ENCODE results near the gene SH3D19. TPM values are rescaled to one million over a fixed set of nuclear protein-coding genes. Genes with fewer than 3 reads are reported as not detected.

Gene SH3D19
- total RNA-seq, 2 donors from 2014 or later = 107 to 118 TPM

- no peaks in the 10 kb centered on the region for H3K9me3 ChIP-seq
- peak overlapping the region; percentile 61 to 65 for H3K27ac ChIP-seq
- H3K4me1 ChIP-seq = peaks cover 0 to 27% of the 10 kb centered on the region in 2 donors
- no peak for DNase-seq (ENCODE audit: low spot score)
- no peaks in the 10 kb centered on the region for H3K27me3 ChIP-seq
- H3K36me3 ChIP-seq = no peaks in the 10 kb centered on the region
- peak overlapping the region in 1 of 2 donors; percentile 42 for H3K4me3 ChIP-seq
- no peak for TF ChIP-seq CTCF (IDR thresholded peaks at IDR 0.05)
These were observed 97.0 kb downstream of the SH3D19 start for GRCh38 chr4:151228189-151229119.

GRCh38 chr4:151227731-151228130, 97.7 kb downstream of the SH3D19 start:
- H3K27me3 ChIP-seq = no peaks in the 10 kb centered on the region
- no peaks in the 10 kb centered on the region for H3K36me3 ChIP-seq
- DNase-seq (ENCODE audit: low spot score) = peak; percentile 86
- peak overlapping the region; percentile 61 to 65 for H3K27ac ChIP-seq
- peak overlapping the region; percentile 27 to 42 for H3K4me3 ChIP-seq
- peaks cover 0 to 23% of the 10 kb centered on the region in 2 donors for H3K4me1 ChIP-seq
- H3K9me3 ChIP-seq = no peaks in the 10 kb centered on the region
- TF ChIP-seq CTCF (IDR thresholded peaks at IDR 0.05) = no peak

- no peaks in the 10 kb centered on the region for H3K27me3 ChIP-seq
- DNase-seq (ENCODE audit: low spot score) = no peak
- H3K4me3 ChIP-seq = peak overlapping the region; percentile 27 to 42
- no peaks in the 10 kb centered on the region for H3K9me3 ChIP-seq
- no peak for TF ChIP-seq CTCF (IDR thresholded peaks at IDR 0.05)
- H3K27ac ChIP-seq = peak overlapping the region; percentile 61 to 65
- no peaks in the 10 kb centered on the region for H3K36me3 ChIP-seq
- H3K4me1 ChIP-seq = peaks cover 0 to 17% of the 10 kb centered on the region in 2 donors
These were observed 98.2 kb downstream of the SH3D19 start for GRCh38 chr4:151227172-151227571.

GRCh38 chr4:151226004-151226932, 99.1 kb downstream of the SH3D19 start:
- H3K27ac ChIP-seq = peak overlapping the region; percentile 61 to 65
- H3K27me3 ChIP-seq = no peaks in the 10 kb centered on the region
- H3K36me3 ChIP-seq = no peaks in the 10 kb centered on the region
- H3K4me3 ChIP-seq = peak overlapping the region; percentile 25 to 42
- H3K9me3 ChIP-seq = no peaks in the 10 kb centered on the region
- no peak for DNase-seq (ENCODE audit: low spot score)
- H3K4me1 ChIP-seq = peaks cover 0 to 14% of the 10 kb centered on the region in 2 donors
- TF ChIP-seq CTCF (IDR thresholded peaks at IDR 0.05) = no peak

- Histone ChIP-seq H3K27ac (no peak overlapping the region), H3K4me1 (peaks cover 0 to 17% of the 10 kb centered on the region in 2 donors), H3K27me3 (no peaks in the 10 kb centered on the region), H3K4me3 (no peak overlapping the region), H3K9me3 (no peaks in the 10 kb centered on the region), H3K36me3 (no peaks in the 10 kb centered on the region)
- TF ChIP-seq CTCF (IDR thresholded peaks at IDR 0.05) = no peak
- no peak for DNase-seq (ENCODE audit: low spot score)
These were observed 101.9 kb downstream of the SH3D19 start for GRCh38 chr4:151223465-151223864.

All from right atrium auricular region (tissue), 2 donors.